Activated B cell treated with CpG ODN at 0.5 μM for 24 hours (primary cell): ENCODE results near the gene MT2A. TPM values are rescaled to one million over a fixed set of nuclear protein-coding genes. Genes with fewer than 3 reads are reported as not detected.

Source experiments
- ATAC-seq: fragments of 200-7000 bp; cut with Tn5 transposase; one replicate; pipeline ENCODE4 v1.10.0; 2021; ENCODE audit warnings: low read depth, mild to moderate bottlenecking, moderate library complexity
- CTCF ChIA-PET: fragments of 350-600 bp; sonication (Branson Sonifier 250); formaldehyde crosslinking; loops from one replicate; lab custom pipeline; 2021; ENCODE audit warnings: antibody characterized with exemption; lab: Charles Lee
- POLR2A ChIA-PET: fragments of 350-600 bp; sonication (Branson Sonifier 250); formaldehyde crosslinking; loops from one replicate; lab custom pipeline; 2021; ENCODE audit warnings: antibody characterized with exemption; lab: Charles Lee
- DNase-seq: peaks from one replicate; pipeline ENCODE4 v3.0.0; 2022
- H3K27ac Mint-ChIP-seq: one replicate; pipeline ENCODE4 v1.8.0; 2020; ENCODE audit warnings: mixed read lengths
- H3K27me3 Mint-ChIP-seq: one replicate; pipeline ENCODE4 v1.8.0; 2021; ENCODE audit warnings: mixed read lengths
- H3K36me3 Mint-ChIP-seq: one replicate; pipeline ENCODE4 v1.8.0; 2021; ENCODE audit warnings: low read depth, mixed read lengths
- H3K4me1 Mint-ChIP-seq: one replicate; pipeline ENCODE4 v1.8.0; 2021; ENCODE audit warnings: mixed read lengths
- H3K4me3 Mint-ChIP-seq: one replicate; pipeline ENCODE4 v1.8.0; 2020; ENCODE audit warnings: mild to moderate bottlenecking, mixed read lengths
- H3K9me3 Mint-ChIP-seq: one replicate; pipeline ENCODE4 v1.8.0; 2020; ENCODE audit warnings: mixed read lengths
- intact Hi-C: fragments of 100-400 bp; cut with micrococcal nuclease; formaldehyde crosslinking; loops from one replicate; pipeline ENCODE4 v1.15.1; 2024
- total RNA-seq: library from RNA; stranded (reverse); gene quantifications from 2 replicates; pipeline ENCODE4 v1.2.3, GENCODE V29; 2022
- TF ChIP-seq, protein P1 (sequence below): fragments of 200-600 bp; IDR thresholded peaks from one replicate; pipeline ENCODE4 v1.8.0; 2022; ENCODE audit warnings: antibody characterized with exemption, mild to moderate bottlenecking

Gene MT2A
- total RNA-seq, 1 donor from 2014 or later, result 77.4 TPM

- TF ChIP-seq, protein P1, sequence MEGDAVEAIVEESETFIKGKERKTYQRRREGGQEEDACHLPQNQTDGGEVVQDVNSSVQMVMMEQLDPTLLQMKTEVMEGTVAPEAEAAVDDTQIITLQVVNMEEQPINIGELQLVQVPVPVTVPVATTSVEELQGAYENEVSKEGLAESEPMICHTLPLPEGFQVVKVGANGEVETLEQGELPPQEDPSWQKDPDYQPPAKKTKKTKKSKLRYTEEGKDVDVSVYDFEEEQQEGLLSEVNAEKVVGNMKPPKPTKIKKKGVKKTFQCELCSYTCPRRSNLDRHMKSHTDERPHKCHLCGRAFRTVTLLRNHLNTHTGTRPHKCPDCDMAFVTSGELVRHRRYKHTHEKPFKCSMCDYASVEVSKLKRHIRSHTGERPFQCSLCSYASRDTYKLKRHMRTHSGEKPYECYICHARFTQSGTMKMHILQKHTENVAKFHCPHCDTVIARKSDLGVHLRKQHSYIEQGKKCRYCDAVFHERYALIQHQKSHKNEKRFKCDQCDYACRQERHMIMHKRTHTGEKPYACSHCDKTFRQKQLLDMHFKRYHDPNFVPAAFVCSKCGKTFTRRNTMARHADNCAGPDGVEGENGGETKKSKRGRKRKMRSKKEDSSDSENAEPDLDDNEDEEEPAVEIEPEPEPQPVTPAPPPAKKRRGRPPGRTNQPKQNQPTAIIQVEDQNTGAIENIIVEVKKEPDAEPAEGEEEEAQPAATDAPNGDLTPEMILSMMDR, result no peak
- ChIA-PET CTCF (no interaction called here), POLR2A (no interaction called here)
- Mint-ChIP-seq H3K27me3 (peaks cover 39% of the 10 kb centered on the region), H3K4me1 (peaks cover 43% of the 10 kb centered on the region), H3K4me3 (peak within 1 kb of the TSS; percentile 65), H3K9me3 (no peaks in the 10 kb centered on the region), H3K27ac (no peak within 1 kb of the TSS), H3K36me3 (no peaks in the 10 kb centered on the region)
- DNase-seq (no peak), ATAC-seq (no peak)
- intact Hi-C loops, result loop anchor here (5.0 to 10.0 kb wide), 2 partner anchors 40 to 302 kb away; partner anchors contain the start of gene HERPUD1
Observed at GRCh38 chr16:56632156-56632847, 23.9 kb downstream of the MT2A start, which contains the start of gene MT1M. TSS of gene MT1M (plus strand) at chr16:56632659. CDS start at chr16:56632732, 73 bp downstream.

DNA sequence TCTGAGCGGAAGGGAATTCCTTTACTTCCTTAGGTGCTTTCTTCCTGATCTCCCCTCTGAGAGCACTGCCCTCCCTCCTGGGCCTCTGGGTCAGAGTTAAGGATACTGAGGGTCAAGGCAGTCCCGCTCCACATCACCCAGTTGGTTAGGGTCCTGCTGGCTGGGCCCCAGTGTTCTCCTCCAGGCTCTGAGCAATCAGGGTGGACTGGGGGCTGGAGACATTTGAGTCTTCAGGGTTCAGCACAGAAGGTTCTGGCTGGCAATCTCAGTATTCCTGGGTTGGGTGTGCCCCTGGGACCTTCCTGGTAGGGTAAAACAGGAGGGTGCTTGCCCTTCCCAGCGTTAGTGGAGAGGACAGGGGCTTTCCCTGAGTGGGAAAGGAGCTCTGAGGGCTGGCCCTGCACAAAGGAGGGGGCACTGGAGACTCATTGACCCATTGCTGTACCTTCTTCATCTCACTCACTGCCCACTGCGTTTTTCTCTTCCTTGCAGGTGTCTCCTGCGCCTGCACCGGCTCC, 24.5 kb downstream of the MT2A start:
- no peak for DNase-seq
- no peak overlapping the region for H3K27ac Mint-ChIP-seq
- POLR2A ChIA-PET, result no interaction called here
- ATAC-seq, result no peak
- H3K4me3 Mint-ChIP-seq, result peak overlapping the region; percentile 41
- peaks cover 45% of the 10 kb centered on the region for H3K4me1 Mint-ChIP-seq
- TF ChIP-seq, protein P1, result no peak
- no peaks in the 10 kb centered on the region for H3K36me3 Mint-ChIP-seq
- CTCF ChIA-PET, result no interaction called here
- intact Hi-C loops, result loop anchor here (5.0 to 10.0 kb wide), 2 partner anchors 39 to 302 kb away; partner anchors contain the start of gene HERPUD1
- peaks cover 44% of the 10 kb centered on the region for H3K27me3 Mint-ChIP-seq
- no peaks in the 10 kb centered on the region for H3K9me3 Mint-ChIP-seq

DNA sequence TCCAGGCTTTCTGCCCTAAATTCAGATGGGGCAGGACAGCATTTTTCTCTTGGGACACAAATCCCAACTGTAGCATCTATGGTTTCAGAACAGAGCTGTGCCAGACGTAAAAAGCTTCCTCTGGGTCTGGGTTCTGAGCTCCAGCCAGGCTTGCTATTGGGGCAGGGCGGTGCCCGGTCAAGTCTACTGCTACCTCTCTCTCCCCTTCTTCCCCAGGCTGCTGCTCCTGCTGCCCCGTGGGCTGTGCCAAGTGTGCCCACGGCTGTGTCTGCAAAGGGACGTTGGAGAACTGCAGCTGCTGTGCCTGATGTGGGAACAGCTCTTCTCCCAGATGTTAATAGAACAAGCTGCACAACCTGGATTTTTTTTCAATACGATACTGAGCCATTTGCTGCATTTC, 25.2 kb downstream of the MT2A start:
- Mint-ChIP-seq H3K9me3 (no peaks in the 10 kb centered on the region), H3K36me3 (no peaks in the 10 kb centered on the region), H3K27me3 (peaks cover 47% of the 10 kb centered on the region), H3K4me3 (no peak overlapping the region), H3K4me1 (peaks cover 48% of the 10 kb centered on the region), H3K27ac (no peak overlapping the region)
- CTCF ChIA-PET, result interaction anchor here (0.7 kb wide), 1 partner anchor 919 kb away, joined by 3 read pairs; no protein-coding TSS in a partner anchor
- POLR2A ChIA-PET, result interaction anchor here (0.7 kb wide), 1 partner anchor 24 kb away, joined by 5 read pairs; the partner anchor contains the start of gene MT1F
- intact Hi-C loops, result loop anchor here (5.0 to 10.0 kb wide), 2 partner anchors 39 to 301 kb away; partner anchors contain the start of gene HERPUD1
- DNase-seq, result no peak
- TF ChIP-seq, protein P1, result no peak
- no peak for ATAC-seq

GRCh38 chr16:56634715-56635440, 26.5 kb downstream of the MT2A start:
- intact Hi-C loops, result loop anchor here (5.0 to 10.0 kb wide), 2 partner anchors 37 to 300 kb away; partner anchors contain the start of gene HERPUD1
- Mint-ChIP-seq H3K9me3 (no peaks in the 10 kb centered on the region), H3K4me3 (peak overlapping the region; percentile 63), H3K27ac (peak overlapping the region; percentile 35), H3K36me3 (no peaks in the 10 kb centered on the region), H3K4me1 (peaks cover 37% of the 10 kb centered on the region), H3K27me3 (peaks cover 58% of the 10 kb centered on the region)
- ChIA-PET POLR2A (interaction anchor here (0.6 kb wide), 1 partner anchor 815 kb away, joined by 5 read pairs; no protein-coding TSS in a partner anchor), CTCF (no interaction called here)
- ATAC-seq, result no peak
- TF ChIP-seq, protein P1, result no peak
- no peak for DNase-seq
